Effector memory CD8-positive, alpha-beta T cell (primary cell): ENCODE results near the gene RUNX3.

Source experiments
- ATAC-seq: fragments of 150-1000 bp; cut with Tn5 transposase; replicated peaks from 2 replicates; pipeline ENCODE4 v1.10.0; 2021; ENCODE audit warnings: mild to moderate bottlenecking, moderate library complexity
- DNase-seq, 3 experiments: peaks; one replicate each; pipeline ENCODE4 v3.0.0; 2021
- H3K27ac Mint-ChIP-seq, 2 donors: one replicate each; pipeline ENCODE4 v1.8.0; 2022; ENCODE audit warnings: mild to moderate bottlenecking in 2 of 2, mixed read lengths in 2 of 2, moderate library complexity in 2 of 2
- H3K27me3 Mint-ChIP-seq, 2 donors: one replicate each; pipeline ENCODE4 v1.8.0; 2022; ENCODE audit warnings: mixed read lengths in 2 of 2
- H3K36me3 Mint-ChIP-seq: one replicate; pipeline ENCODE4 v1.8.0; 2022; ENCODE audit warnings: mild to moderate bottlenecking, moderate library complexity, mixed read lengths; ENCODE audit not compliant: insufficient read depth
- H3K4me1 Mint-ChIP-seq, 2 donors: one replicate each; pipeline ENCODE4 v1.8.0; 2022; ENCODE audit warnings: low read depth in 2 of 2, mixed read lengths in 2 of 2
- H3K4me3 Mint-ChIP-seq, 2 donors: one replicate each; pipeline ENCODE4 v1.8.0; 2022; ENCODE audit warnings: mild to moderate bottlenecking in 2 of 2, mixed read lengths in 2 of 2, moderate library complexity in 2 of 2
- H3K9me3 Mint-ChIP-seq, 2 donors: one replicate each; pipeline ENCODE4 v1.8.0; 2022; ENCODE audit warnings: mixed read lengths in 2 of 2

The RUNX3 gene

DNA sequence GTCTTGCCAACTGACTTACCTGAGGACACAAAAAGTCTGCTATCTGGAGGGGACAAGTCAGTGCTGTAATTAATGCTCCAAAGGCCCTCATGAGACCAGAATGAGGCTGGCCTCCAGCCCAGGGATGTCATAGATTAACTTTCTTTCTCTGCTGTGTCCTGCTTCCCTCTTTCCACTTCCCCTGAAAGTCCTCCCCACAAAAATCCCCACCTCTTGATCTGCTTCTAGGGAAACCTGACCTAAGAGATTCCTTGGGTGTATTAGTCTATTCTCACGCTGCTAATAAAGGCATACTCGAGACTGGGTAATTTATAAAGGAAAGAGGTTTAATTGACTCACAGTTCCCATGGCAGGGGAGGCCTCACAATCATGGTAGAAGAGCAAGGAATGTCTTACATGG, 39.2 kb downstream of the RUNX3 start:
- DNase-seq: no peak
- Mint-ChIP-seq H3K4me1 (peaks cover 3 to 16% of the 10 kb centered on the region in 2 donors), H3K9me3 (peaks cover 0 to 9% of the 10 kb centered on the region in 2 donors), H3K27me3 (peaks cover 0 to 8% of the 10 kb centered on the region in 2 donors), H3K4me3 (no peak overlapping the region), H3K27ac (no peak overlapping the region), H3K36me3 (peaks cover 33% of the 10 kb centered on the region)
- no peak for ATAC-seq

DNA sequence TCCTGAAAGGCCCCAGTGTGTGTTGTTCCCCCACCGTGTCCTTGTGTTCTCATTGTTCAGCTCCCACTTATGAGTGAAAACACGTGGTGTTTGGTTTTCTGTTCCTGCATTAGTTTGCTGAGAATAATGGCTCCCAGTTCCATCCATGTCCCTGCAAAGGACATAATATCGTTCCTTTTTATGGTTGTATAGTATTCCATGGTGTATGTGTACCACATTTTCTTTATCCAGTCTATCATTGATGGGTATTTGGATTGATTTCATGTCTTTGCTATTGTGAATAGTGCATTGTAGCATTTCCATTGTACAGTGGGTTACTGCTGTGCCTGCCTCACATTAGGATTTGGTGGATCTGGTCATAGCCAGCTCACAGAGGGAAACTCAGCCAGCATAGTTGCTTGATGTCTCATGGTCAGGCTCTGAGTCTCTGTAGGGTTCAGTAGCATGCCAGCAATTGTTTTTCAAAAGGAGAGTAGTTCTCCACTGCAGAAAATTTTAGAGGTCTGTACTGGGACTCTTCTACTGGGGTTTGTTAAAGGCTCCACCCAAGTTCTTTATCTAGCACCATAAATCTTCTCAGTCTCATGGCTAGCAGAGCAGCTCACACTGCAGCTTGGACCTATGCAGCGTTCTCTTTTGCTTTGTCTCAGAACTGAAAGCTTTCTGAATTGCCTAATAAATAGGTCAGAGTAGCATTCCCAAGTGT, 41.0 kb downstream of the RUNX3 start:
- H3K4me1 Mint-ChIP-seq: peaks cover 3 to 14% of the 10 kb centered on the region in 2 donors
- H3K9me3 Mint-ChIP-seq: peaks cover 0 to 14% of the 10 kb centered on the region in 2 donors
- H3K27ac Mint-ChIP-seq: peak overlapping the region; percentile 53 to 68
- no peak for DNase-seq
- ATAC-seq: no peak
- peak overlapping the region in 1 of 2 donors; percentile 35 for H3K4me3 Mint-ChIP-seq
- H3K36me3 Mint-ChIP-seq: peaks cover 30% of the 10 kb centered on the region
- H3K27me3 Mint-ChIP-seq: peaks cover 0 to 8% of the 10 kb centered on the region in 2 donors

DNA sequence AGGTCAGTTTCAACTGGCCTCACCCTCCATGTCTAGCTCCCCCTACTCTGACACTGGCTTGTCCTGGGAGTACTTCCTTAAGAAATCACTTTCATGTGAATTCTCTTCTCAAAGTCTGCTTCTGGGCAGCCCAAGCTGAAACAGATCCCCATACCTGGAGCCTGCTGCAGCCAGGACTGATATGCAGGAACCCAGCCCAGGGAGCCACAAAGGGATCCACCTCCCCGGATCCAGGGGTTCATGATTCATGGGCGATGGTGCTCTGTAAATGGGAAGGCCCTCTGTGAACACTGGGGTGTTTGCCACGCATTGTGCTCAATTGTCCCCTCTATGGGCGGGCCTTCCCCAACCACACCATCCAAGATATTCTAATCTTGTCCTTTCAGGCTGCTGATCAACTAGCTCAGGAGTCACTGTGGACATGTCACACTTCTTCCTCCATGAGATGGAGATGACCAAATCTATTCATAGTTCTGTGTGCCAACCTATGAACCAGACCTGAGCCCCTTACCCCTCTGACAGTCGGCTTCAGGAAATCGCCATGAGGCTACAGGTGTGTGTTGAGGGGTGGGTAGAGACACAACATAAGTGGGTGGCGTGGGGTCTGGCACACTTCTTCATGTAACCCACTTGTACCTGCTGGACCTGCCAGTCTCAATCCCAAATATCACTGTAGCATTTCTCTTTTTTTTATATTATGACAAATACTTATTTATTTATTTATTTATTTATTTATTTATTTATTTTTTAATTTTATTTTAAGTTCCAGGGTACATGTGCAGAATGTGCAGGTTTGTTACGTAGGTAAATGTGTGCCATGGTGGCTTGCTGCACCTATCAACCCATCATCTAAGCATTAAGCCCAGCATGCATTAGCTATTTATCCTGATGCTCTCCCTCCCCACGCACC, 41.8 kb downstream of the RUNX3 start:
- ATAC-seq: no peak
- no peak overlapping the region for H3K27ac Mint-ChIP-seq

DNA sequence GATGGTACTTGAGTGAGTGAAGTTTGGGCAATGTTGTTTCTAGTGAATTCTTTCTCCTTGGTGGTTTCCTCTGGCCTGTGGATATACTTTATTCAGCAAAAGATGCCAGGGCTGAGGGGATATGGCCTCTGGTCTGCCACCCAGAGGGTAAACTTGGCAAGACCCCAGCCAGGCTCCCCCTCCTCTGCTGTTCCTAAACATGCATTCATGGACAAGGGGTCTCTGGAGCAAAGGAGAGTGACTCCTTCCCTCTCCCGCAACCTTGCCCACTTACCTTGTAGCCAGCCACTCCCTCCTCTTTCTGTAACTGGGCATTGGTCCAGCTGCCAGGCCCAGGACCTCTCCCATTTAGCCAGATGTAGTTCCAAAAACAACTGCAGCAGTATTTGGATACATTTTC, 43.8 kb downstream of the RUNX3 start:
- no peak for ATAC-seq
- H3K36me3 Mint-ChIP-seq: peaks cover 18% of the 10 kb centered on the region
- no peak for DNase-seq
- peaks cover 0 to 8% of the 10 kb centered on the region in 2 donors for H3K9me3 Mint-ChIP-seq
- H3K27ac Mint-ChIP-seq: peak overlapping the region in 1 of 2 donors; percentile 11
- peaks cover 0 to 8% of the 10 kb centered on the region in 2 donors for H3K27me3 Mint-ChIP-seq
- no peak overlapping the region for H3K4me3 Mint-ChIP-seq
- H3K4me1 Mint-ChIP-seq: peaks cover 3 to 14% of the 10 kb centered on the region in 2 donors

More for the DNA sequence above, 41.8 kb downstream of the RUNX3 start:
- no peak overlapping the region for H3K4me3 Mint-ChIP-seq
- DNase-seq: no peak
- H3K9me3 Mint-ChIP-seq: peaks cover 0 to 16% of the 10 kb centered on the region in 2 donors
- peaks cover 0 to 8% of the 10 kb centered on the region in 2 donors for H3K27me3 Mint-ChIP-seq
- peaks cover 3 to 14% of the 10 kb centered on the region in 2 donors for H3K4me1 Mint-ChIP-seq
- H3K36me3 Mint-ChIP-seq: peaks cover 25% of the 10 kb centered on the region

DNA sequence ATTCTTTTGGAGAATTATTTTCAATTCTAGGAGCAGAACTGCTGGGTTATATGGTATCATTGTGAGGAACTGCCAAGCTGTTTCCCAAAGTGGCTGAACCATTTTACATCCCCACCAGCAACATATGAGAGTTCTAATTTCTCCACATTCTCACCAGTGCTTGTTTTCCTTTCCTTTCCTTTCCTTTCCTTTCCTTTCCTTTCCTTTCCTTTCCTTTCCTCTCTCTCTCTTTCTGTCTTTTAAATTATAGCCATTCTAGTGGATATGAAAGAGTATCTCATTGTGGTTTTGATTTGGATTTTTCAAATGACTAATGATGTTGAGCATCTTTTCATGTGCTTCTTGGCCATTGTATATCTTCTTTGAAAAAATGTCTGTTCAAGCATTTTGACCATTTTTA, 45.3 kb downstream of the RUNX3 start:
- Mint-ChIP-seq H3K27me3 (peaks cover 0 to 8% of the 10 kb centered on the region in 2 donors), H3K4me1 (peaks cover 3 to 12% of the 10 kb centered on the region in 2 donors), H3K27ac (no peak overlapping the region), H3K4me3 (no peak overlapping the region), H3K36me3 (peaks cover 18% of the 10 kb centered on the region), H3K9me3 (peaks cover 0 to 8% of the 10 kb centered on the region in 2 donors)
- DNase-seq: no peak
- no peak for ATAC-seq

DNA sequence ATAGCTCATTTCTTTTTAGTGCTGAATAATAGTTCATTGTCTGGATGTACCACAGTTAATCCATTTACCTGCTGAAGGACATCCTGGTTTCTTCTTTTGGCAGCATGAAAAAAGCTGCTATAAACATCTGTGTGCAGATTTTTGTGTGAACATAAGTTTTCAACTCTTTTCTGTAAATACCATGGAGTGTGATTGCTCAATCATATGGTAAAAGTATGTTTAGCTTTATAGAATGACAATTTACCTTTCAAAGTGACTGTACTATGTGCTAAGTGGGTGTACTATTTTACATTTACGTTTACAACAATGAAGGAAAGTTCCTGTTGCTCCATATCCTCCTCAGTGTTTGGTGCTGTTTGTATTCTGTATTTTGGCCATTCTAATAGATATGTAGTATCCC, 49.0 kb downstream of the RUNX3 start:
- Mint-ChIP-seq H3K27ac (peak overlapping the region in 1 of 2 donors; percentile 32), H3K36me3 (peaks cover 6% of the 10 kb centered on the region), H3K4me3 (no peak overlapping the region), H3K27me3 (no peaks in the 10 kb centered on the region), H3K4me1 (no peaks in the 10 kb centered on the region), H3K9me3 (peaks cover 0 to 8% of the 10 kb centered on the region in 2 donors)
- DNase-seq (no peak), ATAC-seq (no peak)

DNA sequence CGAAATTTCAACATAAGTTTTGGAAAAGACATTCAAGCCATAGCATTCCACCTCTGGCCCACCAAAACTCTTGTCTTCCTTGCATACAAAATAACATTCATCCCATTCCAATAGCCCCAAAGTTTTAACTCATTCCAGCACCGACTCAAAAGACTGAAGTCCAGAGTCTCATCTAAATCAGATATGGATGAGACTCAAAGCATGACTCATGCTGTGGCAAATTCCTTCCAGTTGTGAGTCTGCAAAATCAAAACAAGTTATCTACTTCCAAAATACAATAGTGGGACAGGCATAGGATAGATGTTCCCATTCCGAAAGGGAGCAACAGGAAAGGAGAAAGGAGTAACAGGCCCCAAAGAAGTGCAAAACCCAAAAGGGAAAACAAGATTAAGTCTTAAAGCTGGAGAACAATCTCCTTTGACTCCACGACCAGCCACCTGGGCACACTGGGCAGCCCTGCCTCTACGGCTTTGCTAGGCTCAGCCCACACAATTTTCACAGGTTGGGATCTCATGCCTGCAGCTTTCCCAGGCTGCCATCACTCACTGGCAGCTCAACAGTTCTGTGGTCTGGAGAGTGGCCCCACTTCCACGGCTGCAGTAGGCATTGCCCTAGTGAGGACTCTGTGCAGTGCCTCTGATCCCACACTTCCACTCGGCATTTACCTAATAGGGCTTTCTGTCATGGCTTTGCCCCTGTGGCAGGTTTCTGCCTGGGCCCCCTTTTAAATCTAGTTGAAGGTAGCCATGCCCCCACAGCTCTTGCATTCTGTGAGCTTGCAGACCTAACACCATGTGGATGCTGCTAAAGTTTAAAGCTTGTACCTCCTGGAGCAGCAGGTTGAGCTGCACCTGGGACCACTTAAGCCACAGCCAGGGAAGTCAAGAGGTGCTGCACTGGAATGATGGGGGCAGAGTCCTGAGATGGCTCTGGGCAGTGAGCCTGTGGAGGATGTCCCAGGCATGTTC, 51.0 kb downstream of the RUNX3 start:
- no peak overlapping the region for H3K4me3 Mint-ChIP-seq
- no peaks in the 10 kb centered on the region for H3K36me3 Mint-ChIP-seq
- H3K27ac Mint-ChIP-seq: no peak overlapping the region
- H3K9me3 Mint-ChIP-seq: peaks cover 0 to 2% of the 10 kb centered on the region in 2 donors
- no peaks in the 10 kb centered on the region for H3K4me1 Mint-ChIP-seq
- no peaks in the 10 kb centered on the region for H3K27me3 Mint-ChIP-seq
- no peak for ATAC-seq
- no peak for DNase-seq

DNA sequence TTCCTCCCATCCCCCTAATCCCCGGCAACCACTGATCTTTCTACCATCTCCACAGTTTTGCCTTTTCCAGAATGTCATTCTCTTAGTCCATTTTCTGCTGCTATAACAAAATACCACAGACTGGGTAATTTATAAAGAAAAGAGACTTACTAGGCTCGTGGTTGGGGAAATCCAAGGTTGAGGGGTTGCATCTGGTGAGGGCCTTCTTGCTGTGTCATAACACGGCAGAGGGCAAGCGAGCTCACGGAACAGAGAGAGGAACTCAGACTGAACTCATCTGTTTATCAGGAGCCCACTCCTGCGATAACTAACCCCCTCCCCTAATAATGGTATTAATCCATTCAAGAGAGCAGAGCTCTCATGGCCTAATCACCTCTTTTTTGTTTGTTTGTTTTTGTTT, 52.0 kb downstream of the RUNX3 start:
- Mint-ChIP-seq H3K9me3 (no peaks in the 10 kb centered on the region), H3K4me3 (no peak overlapping the region), H3K4me1 (peaks cover 0 to 3% of the 10 kb centered on the region in 2 donors), H3K27ac (no peak overlapping the region), H3K27me3 (no peaks in the 10 kb centered on the region), H3K36me3 (no peaks in the 10 kb centered on the region)
- ATAC-seq (no peak), DNase-seq (no peak)

DNA sequence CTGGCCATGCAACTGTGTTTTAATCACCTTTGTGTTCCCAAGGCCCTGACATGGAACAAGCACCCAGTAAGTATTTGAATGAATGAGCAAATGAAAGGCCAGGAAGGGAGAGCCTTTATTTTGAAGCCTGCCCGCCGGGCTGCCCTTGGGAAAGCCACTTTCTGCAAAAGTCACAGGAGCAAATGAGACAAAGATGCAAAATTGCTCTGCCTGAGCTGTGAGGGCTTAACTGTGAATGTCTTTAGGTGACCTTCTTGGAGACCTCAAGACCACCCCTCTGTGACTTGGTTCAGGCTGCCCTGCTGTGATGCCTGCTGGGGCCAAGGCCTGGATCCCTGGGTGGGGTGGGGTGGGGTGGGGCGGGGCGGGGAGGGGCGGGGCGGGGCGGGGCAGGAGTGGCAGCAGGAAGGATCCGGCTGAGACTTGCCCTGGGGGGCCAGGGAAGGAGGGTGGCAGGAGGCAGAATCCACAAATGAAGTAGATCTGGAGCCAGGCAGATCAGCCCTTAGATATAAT, 54.0 kb downstream of the RUNX3 start:
- Mint-ChIP-seq H3K9me3 (no peaks in the 10 kb centered on the region), H3K36me3 (no peaks in the 10 kb centered on the region), H3K27ac (peak overlapping the region in 1 of 2 donors; percentile 54), H3K27me3 (no peaks in the 10 kb centered on the region), H3K4me3 (no peak overlapping the region), H3K4me1 (peaks cover 10% of the 10 kb centered on the region in 2 donors)
- DNase-seq (no peak), ATAC-seq (no peak)

DNA sequence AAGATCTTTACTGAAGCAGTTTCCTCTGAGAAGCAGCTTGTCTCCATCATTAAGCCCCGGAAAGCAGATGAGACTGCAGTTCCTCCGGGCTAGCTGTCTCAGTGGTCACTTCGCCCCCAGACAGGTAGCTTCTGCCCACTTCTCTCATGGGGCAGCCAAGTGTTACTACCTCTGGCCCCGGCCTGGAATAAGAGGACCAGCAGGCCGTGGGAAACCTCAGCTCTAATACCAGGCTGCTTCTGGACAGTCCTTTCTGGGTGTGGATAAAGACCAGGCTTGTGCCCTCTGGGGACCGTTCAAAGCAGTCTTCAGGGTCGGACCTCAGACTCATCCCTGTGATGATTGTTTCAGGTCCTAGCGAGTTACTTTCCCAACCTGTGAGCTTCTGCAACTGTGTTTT, 54.8 kb downstream of the RUNX3 start:
- H3K36me3 Mint-ChIP-seq: peaks cover 5% of the 10 kb centered on the region
- peaks cover 15 to 17% of the 10 kb centered on the region in 2 donors for H3K4me1 Mint-ChIP-seq
- H3K9me3 Mint-ChIP-seq: no peaks in the 10 kb centered on the region
- no peak overlapping the region for H3K4me3 Mint-ChIP-seq
- DNase-seq: no peak
- ATAC-seq: no peak
- no peaks in the 10 kb centered on the region for H3K27me3 Mint-ChIP-seq
- no peak overlapping the region for H3K27ac Mint-ChIP-seq

DNA sequence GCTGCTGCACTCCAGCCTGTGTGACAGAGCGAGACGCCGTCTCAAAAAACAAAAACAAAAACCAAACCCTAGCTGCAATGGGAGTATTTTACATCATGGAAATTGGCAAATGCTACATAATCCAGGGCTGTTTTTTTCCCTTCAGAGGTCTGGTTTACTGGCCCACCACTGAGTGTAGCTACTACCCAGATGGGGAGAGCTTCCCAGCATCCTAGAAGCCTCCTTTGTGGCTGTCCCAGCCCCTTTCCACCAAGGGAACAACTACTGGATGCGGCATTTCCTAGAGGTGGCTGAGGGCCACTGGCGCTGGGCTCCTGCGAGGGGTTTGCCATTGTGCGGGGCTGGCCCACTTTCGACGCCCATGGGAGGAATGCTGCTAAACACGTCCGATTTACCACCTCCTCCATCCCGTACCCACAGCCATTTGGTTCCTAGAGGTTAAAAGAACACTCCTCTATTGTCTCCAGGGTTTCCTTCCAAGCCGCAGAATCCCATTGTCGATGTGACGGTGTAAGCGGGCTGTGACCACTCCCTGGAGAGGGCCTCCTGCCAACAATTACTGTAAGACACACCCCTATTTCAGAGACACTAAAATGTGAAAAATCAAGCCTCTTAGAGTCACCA, 55.4 kb downstream of the RUNX3 start:
- Mint-ChIP-seq H3K36me3 (peaks cover 5% of the 10 kb centered on the region), H3K27me3 (no peaks in the 10 kb centered on the region), H3K4me3 (no peak overlapping the region), H3K27ac (no peak overlapping the region), H3K4me1 (peaks cover 15 to 17% of the 10 kb centered on the region in 2 donors), H3K9me3 (no peaks in the 10 kb centered on the region)
- DNase-seq (no peak), ATAC-seq (no peak)

DNA sequence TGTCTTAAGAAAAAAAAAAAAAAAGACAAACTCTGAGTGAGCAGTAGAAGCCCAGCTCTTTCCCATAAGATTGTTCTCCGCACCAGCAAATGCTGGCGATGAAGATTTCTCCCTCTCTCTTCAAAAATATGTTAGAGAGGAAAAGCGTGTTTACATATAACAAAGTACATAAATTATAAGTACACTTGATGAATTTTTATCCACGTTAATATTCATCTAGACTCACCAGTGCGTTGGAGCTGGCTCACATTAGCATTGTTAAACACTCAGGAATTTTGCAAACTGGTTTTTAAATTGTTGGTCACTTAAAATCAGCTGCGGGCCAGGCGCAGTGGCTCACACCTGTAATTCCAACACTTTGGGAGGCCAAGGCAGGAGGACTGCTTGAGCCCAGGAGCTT, 56.0 kb downstream of the RUNX3 start:
- ATAC-seq (no peak), DNase-seq (no peak)
- Mint-ChIP-seq H3K4me1 (peaks cover 15 to 17% of the 10 kb centered on the region in 2 donors), H3K36me3 (peaks cover 5% of the 10 kb centered on the region), H3K27me3 (no peaks in the 10 kb centered on the region), H3K9me3 (no peaks in the 10 kb centered on the region), H3K27ac (no peak overlapping the region), H3K4me3 (no peak overlapping the region)
